ENCODE measurements around the gene ZNF217.
"Not testable (repeated sequence)": the region's sequence is repeated elsewhere in the genome, so short reads cannot be mapped to it uniquely, and the experiment has no call there.

The ZNF217 gene

GRCh38 chr20:53555816-53556215 is 37.8 kb downstream of the ZNF217 start:
- TF ChIP-seq, protein P1, sequence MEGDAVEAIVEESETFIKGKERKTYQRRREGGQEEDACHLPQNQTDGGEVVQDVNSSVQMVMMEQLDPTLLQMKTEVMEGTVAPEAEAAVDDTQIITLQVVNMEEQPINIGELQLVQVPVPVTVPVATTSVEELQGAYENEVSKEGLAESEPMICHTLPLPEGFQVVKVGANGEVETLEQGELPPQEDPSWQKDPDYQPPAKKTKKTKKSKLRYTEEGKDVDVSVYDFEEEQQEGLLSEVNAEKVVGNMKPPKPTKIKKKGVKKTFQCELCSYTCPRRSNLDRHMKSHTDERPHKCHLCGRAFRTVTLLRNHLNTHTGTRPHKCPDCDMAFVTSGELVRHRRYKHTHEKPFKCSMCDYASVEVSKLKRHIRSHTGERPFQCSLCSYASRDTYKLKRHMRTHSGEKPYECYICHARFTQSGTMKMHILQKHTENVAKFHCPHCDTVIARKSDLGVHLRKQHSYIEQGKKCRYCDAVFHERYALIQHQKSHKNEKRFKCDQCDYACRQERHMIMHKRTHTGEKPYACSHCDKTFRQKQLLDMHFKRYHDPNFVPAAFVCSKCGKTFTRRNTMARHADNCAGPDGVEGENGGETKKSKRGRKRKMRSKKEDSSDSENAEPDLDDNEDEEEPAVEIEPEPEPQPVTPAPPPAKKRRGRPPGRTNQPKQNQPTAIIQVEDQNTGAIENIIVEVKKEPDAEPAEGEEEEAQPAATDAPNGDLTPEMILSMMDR (conservative IDR thresholded peaks at IDR 0.05): no peak
- TF ChIP-seq ZFX (IDR thresholded peaks at IDR 0.05): no peak
- no peak overlapping the region for H3K27ac ChIP-seq

DNA sequence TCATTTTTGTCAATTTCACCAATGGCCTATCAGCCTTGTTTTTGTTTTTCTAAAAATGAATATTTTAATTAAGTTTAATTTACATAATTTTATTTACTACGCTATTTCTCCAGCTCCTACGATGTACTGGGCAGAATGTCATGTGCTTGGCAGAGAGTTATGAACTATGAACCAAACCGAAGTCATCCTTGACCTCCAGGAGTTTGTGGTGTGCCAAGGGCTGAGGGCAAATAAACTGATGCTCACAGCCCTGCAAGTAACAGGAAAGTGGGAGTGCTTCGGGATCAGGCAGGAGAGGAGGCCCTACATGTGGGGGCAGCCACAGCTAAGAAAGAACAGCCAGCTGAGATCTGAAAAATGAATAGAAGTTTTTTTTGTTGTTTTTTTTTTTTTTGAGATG is 38.6 kb downstream of the ZNF217 start:
- TF ChIP-seq, protein P1 (conservative IDR thresholded peaks at IDR 0.05): no peak
- TF ChIP-seq ZFX (IDR thresholded peaks at IDR 0.05): no peak

GRCh38 chr20:53552572-53552893 is 41.1 kb downstream of the ZNF217 start:
- H3K27ac ChIP-seq: not testable (repeated sequence)

More for the DNA sequence above, 38.6 kb downstream of the ZNF217 start:
- no peak overlapping the region for H3K27ac ChIP-seq

DNA sequence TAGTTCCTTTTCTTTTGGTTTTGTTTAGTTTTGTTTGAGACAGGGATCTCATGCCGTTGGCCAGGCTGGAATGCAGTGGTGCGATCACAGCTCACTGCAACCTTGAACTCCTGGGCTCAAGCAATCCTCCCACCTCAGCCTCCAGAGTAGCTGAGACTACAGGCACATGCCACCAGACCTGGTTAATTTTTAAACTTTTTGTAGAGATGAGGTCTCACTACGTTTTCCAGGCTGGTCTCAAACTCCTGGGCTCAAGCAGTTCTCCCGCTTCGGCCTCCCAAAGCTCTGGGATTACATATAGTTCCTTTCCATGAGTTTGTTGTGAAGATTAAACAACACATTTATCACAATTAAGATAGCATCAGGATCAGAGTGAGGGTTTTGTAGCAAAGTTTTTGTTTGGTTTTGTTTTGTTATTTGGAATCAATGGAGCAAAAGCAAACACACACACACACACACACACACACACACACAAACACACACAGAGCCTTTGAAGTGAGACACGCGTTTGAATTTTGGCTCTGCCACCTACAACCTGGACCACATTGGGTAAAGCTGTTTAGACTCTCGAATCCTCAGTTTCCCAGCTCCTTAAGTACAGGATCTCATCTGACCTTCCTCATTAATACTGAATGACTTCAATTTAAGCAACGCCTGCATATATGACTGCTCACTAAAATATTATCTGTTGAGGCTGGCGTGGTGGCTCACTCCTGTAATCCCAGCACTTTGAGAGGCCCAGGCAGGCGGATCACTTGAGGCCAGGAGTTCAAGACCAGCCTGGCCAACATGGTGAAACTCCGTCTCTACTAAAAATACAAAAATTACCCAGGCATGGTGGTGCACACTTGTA is 41.7 kb downstream of the ZNF217 start:
- H3K27ac ChIP-seq: not testable (repeated sequence)

DNA sequence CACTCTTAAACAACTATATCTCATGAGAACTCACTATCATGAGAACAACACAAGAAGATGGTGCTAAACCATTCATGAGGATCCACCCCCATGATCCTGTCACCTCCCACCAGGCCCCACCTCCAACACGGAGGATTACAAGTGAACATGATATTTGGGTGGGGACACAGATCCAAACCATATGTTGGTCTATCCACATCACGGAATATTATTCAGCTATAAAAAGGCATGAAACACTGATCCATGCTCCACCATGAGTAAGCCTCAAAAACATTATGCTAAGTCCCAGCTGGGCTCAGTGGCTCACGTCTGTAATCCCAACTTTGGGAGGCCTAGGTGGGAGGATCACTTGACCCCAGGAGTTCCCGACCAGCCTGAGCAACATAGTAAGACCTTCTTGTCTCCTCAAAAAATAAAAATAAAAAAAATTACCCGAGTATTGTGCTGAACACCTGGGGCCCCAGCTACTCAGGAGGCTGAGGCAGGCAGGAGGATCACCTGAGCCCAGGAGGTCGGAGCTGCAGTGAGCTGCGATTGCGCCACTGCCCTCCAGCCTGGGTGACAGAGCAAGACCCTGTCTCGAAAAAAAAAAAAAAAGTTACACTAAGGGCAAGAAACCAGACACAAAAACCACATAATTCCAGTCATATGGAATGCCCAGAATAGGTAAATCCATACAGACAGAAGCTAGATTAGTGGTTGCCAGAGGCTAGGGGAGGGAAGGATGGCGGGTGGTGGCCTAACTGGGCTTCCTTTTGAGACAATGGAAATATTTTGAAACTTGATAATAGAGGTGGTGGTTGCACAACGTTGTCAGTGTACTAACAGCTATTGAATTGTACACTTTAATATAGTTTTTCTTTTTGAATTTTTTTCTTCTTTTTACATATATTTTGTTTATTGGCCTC is 43.1 kb downstream of the ZNF217 start:
- H3K27ac ChIP-seq: no peak overlapping the region
- TF ChIP-seq ZFX (IDR thresholded peaks at IDR 0.05): no peak
- TF ChIP-seq, protein P1 (conservative IDR thresholded peaks at IDR 0.05): no peak

DNA sequence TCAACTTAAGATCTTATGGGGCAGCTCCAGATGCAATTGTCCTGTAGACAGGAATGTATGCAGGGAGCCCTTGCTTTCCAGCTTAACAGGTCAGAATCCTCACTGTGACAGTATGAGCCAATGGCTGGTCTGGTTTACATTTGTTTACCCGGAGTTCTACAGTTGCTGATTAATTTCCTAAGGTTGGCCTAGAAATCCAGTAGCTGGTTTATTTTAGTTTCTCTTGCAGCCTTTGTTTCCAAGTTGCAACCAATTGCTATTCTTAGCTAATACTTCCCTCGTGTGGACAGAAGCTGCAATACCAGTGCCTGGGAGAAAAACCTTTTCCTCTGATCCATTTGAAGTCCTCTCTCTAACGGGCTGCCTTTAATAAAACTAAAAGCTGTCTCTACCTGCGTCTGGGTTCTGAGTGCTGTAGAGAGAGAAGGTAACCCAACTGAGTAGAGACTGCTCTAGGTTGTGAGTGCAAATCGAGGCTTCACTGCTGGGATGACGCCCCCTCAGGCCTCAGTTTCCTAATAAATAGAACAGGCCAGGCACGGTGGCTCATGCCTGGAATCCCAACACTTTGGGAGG is 45.9 kb downstream of the ZNF217 start:
- H3K27ac ChIP-seq: no peak overlapping the region; the same call in 1 of the 2 replicates
- TF ChIP-seq, protein P1 (conservative IDR thresholded peaks at IDR 0.05): peak; percentile 89
- TF ChIP-seq ZFX (IDR thresholded peaks at IDR 0.05): no peak

- no peak overlapping the region for H3K27ac ChIP-seq
- no peak for TF ChIP-seq ZFX (IDR thresholded peaks at IDR 0.05)
- TF ChIP-seq, protein P1 (conservative IDR thresholded peaks at IDR 0.05): no peak
Observed at GRCh38 chr20:53539516-53539915, 54.1 kb downstream of the ZNF217 start.

DNA sequence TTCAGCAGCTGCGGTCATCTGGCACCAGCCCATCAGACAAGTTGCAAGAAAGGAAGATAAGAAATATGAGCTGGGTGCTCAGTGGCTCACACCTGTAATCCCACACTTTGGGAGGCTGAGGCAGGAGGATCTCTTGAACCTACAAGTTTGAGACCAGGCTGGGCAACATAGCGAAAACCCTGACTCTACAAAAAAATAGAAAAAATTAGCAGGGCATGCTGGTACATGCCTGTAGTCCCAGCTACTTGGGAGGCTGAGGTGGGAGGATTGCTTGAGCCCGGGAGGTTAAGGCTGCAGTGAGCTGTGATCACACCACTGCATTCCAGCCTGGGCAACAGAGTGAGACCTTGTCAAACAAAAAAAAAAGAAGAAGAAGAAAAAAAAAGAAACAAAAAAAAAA is 57.3 kb downstream of the ZNF217 start:
- H3K27ac ChIP-seq: not testable (repeated sequence)

Measured in C4-2B (cell line).